TTC549 (cell line): ENCODE results near the gene AIRE.
"Not testable (repeated sequence)": the region's sequence is repeated elsewhere in the genome, so short reads cannot be mapped to it uniquely, and the experiment has no call there.

ENCODE experiments used
- FAIRE-seq: peaks from 2 replicates; lab custom pipeline; 2012; peaks lifted over from hg19 to GRCh38; lab: Jason Lieb, UNC

The AIRE gene

GRCh38 chr21:44267655-44268142 is 18.0 kb upstream of the AIRE start:
- FAIRE-seq: no peak

- FAIRE-seq: no peak
Observed at GRCh38 chr21:44269090-44269489, 16.6 kb upstream of the AIRE start.

- FAIRE-seq: no peak
Observed at GRCh38 chr21:44271558-44272283, 14.0 kb upstream of the AIRE start.

- no peak for FAIRE-seq
Observed at GRCh38 chr21:44272284-44272858, 13.3 kb upstream of the AIRE start.

GRCh38 chr21:44273046-44273445 is 12.6 kb upstream of the AIRE start:
- no peak for FAIRE-seq

- FAIRE-seq: no peak
Observed at GRCh38 chr21:44275041-44275440, 10.6 kb upstream of the AIRE start.

GRCh38 chr21:44279354-44280260 is 6.1 kb upstream of the AIRE start:
- FAIRE-seq: no peak

GRCh38 chr21:44281801-44282200 is 3.9 kb upstream of the AIRE start:
- no peak for FAIRE-seq

- no peak for FAIRE-seq
Observed at GRCh38 chr21:44282370-44282769, 3.3 kb upstream of the AIRE start.

GRCh38 chr21:44283211-44283785 is 2.4 kb upstream of the AIRE start:
- not testable (repeated sequence) for FAIRE-seq

GRCh38 chr21:44283948-44284347 is 1.7 kb upstream of the AIRE start:
- no peak for FAIRE-seq

GRCh38 chr21:44286086-44286715 is 525 bp downstream of the AIRE start:
- FAIRE-seq: no peak

- no peak for FAIRE-seq
Observed at GRCh38 chr21:44286716-44287632, 1.3 kb downstream of the AIRE start.

GRCh38 chr21:44288251-44289110 is 2.8 kb downstream of the AIRE start:
- FAIRE-seq: no peak

GRCh38 chr21:44289381-44290010 is 3.8 kb downstream of the AIRE start:
- no peak for FAIRE-seq

GRCh38 chr21:44290327-44291077 is 4.8 kb downstream of the AIRE start:
- FAIRE-seq: no peak

GRCh38 chr21:44291078-44291935 is 5.6 kb downstream of the AIRE start:
- no peak for FAIRE-seq
